ENCODE data around the gene EPHB1. TPM values are rescaled to one million over a fixed set of nuclear protein-coding genes. Genes with fewer than 3 reads are reported as not detected.

EPHB1 gene
- total RNA-seq, 4 donors from 2014 or later = 0.30 to 5.3 (median 2.6) TPM

DNA sequence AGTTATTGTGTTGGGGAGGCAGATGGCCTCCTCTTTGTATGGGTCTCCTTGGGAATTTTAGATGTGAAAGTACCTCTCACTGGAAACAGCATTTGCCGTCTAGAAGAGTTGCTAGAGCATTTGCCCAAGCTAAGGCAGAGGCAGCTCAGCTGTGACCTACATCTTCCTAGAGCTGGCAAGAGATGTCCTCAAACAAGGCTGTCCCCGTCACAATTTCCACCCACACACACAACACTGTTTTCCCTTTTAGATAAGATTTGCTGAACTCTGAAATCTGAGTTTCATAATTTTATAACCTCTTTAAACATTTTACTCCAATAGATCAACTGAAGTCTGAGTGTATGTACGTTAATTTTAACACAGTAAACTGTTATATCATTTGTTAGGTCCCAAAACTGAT, 352.6 kb downstream of the EPHB1 start:
- Histone ChIP-seq H3K4me3 (no peak overlapping the region), H3K27me3 (no peaks in the 10 kb centered on the region), H3K4me1 (no peaks in the 10 kb centered on the region), H3K27ac (no peak overlapping the region), H3K9me3 (no peaks in the 10 kb centered on the region), H3K36me3 (no peaks in the 10 kb centered on the region)
- TF ChIP-seq EP300 (IDR thresholded peaks at IDR 0.05) (no peak), POLR2A (IDR thresholded peaks at IDR 0.05) (no peak)
- TF ChIP-seq, protein P1, sequence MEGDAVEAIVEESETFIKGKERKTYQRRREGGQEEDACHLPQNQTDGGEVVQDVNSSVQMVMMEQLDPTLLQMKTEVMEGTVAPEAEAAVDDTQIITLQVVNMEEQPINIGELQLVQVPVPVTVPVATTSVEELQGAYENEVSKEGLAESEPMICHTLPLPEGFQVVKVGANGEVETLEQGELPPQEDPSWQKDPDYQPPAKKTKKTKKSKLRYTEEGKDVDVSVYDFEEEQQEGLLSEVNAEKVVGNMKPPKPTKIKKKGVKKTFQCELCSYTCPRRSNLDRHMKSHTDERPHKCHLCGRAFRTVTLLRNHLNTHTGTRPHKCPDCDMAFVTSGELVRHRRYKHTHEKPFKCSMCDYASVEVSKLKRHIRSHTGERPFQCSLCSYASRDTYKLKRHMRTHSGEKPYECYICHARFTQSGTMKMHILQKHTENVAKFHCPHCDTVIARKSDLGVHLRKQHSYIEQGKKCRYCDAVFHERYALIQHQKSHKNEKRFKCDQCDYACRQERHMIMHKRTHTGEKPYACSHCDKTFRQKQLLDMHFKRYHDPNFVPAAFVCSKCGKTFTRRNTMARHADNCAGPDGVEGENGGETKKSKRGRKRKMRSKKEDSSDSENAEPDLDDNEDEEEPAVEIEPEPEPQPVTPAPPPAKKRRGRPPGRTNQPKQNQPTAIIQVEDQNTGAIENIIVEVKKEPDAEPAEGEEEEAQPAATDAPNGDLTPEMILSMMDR (IDR thresholded peaks at IDR 0.05) = no peak
- 57 to 60% methylated on average over 3 of the region's 3 CpGs for WGBS, 2 donors
- DNase-seq (ENCODE audit: low spot score in 2 of 2) = no peak

DNA sequence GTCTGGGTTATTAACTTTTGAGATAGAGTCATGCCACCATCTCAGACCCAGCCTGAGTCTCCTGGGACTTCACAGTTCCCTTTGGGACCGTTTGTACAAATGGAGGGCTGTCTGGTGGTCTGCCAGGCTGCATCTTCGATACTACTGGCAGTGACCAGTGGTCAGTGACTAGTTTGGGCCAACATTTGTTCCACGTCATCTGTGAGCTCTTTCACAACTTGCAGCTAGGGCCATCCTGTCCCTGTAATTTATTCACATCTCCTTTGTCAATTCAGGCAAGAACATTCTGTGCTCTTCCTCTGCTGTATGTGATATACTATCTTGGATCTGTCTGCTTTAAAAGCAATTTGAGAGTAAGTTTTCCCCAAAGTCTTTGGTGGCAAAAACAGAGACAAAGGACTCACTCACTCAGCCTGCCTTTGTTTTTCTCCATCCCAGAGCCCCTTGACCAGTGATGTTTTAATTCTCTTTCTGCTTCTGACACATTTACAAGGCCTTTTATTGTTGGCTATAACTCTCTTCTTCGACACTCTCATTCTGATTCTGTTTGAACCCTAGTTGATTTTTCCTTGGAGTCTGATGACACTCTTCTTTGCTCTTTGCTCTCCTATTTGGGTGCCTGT, 353.4 kb downstream of the EPHB1 start:
- H3K36me3 ChIP-seq = no peaks in the 10 kb centered on the region
- H3K9me3 ChIP-seq = no peaks in the 10 kb centered on the region
- no peak overlapping the region for H3K27ac ChIP-seq
- H3K4me3 ChIP-seq = no peak overlapping the region
- 19 to 37% methylated on average over 4 of the region's 4 CpGs for WGBS, 2 donors
- TF ChIP-seq EP300 (IDR thresholded peaks at IDR 0.05) (no peak), POLR2A (IDR thresholded peaks at IDR 0.05) (no peak)
- TF ChIP-seq, protein P1 (IDR thresholded peaks at IDR 0.05) = no peak
- DNase-seq (ENCODE audit: low spot score in 2 of 2) = no peak
- H3K27me3 ChIP-seq = no peaks in the 10 kb centered on the region
- H3K4me1 ChIP-seq = no peaks in the 10 kb centered on the region

DNA sequence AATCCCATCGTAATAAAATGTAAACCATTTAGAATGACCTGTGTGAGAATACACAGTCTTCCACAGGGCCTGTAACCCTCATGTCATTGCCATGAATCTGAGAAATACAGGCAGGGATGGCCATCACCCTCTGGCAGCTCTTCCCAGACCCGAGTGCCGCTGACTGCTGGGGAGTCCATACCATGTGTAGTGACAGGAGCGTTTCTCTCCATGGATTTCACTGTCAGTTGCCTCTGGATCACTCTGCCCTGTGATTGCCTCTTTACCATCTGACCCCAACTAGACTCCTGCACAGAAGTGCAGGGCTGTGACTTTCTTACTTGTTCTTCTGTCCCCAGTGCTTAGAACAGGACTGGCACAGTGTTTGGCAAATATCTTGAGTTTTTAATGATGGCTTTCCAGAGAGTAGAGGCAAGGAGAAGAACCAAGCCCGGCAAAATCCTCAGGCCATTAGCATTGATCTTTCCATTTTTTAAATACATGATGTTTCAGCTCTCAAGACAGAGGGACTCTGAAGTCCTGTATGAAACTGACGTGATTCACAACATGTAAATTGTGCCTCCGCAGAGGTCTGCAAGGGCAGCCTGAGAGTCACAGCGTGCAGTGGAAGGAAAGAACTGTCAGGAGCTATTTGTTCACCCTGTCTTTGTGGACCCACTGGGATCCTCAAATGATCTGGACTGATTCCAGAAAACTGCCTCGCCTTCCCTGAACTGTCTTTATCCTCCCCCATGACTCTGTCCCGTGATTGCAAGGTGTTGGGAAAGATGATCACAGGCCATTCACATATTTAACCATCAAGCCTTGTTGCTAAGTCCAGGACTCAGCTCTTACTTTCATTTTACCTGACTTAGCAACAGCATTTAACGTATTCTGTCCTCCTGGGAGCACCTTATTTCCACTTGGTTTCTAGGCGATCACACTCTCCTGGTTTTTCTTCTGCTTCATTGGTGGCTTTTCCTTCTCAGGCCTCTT, 354.9 kb downstream of the EPHB1 start:
- 75 to 76% methylated on average over 12 of the region's 12 CpGs for WGBS, 2 donors
- no peak for DNase-seq (ENCODE audit: low spot score in 2 of 2)
- H3K9me3 ChIP-seq = no peaks in the 10 kb centered on the region
- no peaks in the 10 kb centered on the region for H3K36me3 ChIP-seq
- no peak overlapping the region for H3K27ac ChIP-seq
- no peak for TF ChIP-seq POLR2A (IDR thresholded peaks at IDR 0.05)
- no peak for TF ChIP-seq EP300 (IDR thresholded peaks at IDR 0.05)
- TF ChIP-seq, protein P1 (IDR thresholded peaks at IDR 0.05) = no peak
- no peak overlapping the region for H3K4me3 ChIP-seq
- no peaks in the 10 kb centered on the region for H3K27me3 ChIP-seq
- H3K4me1 ChIP-seq = no peaks in the 10 kb centered on the region

DNA sequence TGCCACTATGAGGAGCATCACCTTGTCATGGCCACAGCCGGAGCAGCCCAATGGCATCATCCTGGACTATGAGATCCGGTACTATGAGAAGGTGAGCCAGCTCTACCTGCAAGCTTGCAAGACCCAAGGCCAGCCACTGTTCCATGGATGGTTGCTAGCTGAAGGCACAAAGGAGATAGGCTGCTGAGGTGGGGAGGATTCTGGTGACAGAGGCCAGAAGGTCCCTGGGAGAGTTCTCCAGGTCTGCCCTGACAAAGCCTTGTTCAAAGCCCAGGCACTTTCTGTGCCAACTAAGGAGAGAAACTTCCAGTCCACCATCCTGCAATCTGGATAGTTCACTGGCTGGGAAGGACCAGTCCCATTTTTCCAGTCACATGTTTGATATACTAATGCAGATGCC, 359.1 kb downstream of the EPHB1 start:
- DNase-seq (ENCODE audit: low spot score in 2 of 2) = no peak
- 92 to 100% methylated on average over 2 of the region's 2 CpGs for WGBS, 2 donors

More for the DNA sequence above, 359.1 kb downstream of the EPHB1 start:
- TF ChIP-seq EP300 (IDR thresholded peaks at IDR 0.05) = no peak
- TF ChIP-seq POLR2A (IDR thresholded peaks at IDR 0.05) = no peak
- TF ChIP-seq, protein P1 (IDR thresholded peaks at IDR 0.05) = no peak
- Histone ChIP-seq H3K9me3 (no peaks in the 10 kb centered on the region), H3K27ac (no peak overlapping the region), H3K27me3 (no peaks in the 10 kb centered on the region), H3K4me3 (no peak overlapping the region), H3K4me1 (no peaks in the 10 kb centered on the region), H3K36me3 (no peaks in the 10 kb centered on the region)
